GM12872 (cell line): Measurements from ENCODE around the gene AK9.
A peak's percentile ranks its signal among the peaks of the same experiment; 100 is the strongest.

Experiments used
- CTCF ChIP-seq: IDR thresholded peaks from 3 replicates; pipeline ENCODE4 v1.5.1; 2011; ENCODE audit warnings: low read depth, mild to moderate bottlenecking, low read length, moderate library complexity; ENCODE audit not compliant: insufficient read depth

The AK9 gene

GRCh38 chr6:109611502-109611901 lies 79.5 kb downstream of the AK9 start:
- TF ChIP-seq CTCF = no peak

- TF ChIP-seq CTCF = no peak
Measured at GRCh38 chr6:109610590-109610989, 80.4 kb downstream of the AK9 start.

- TF ChIP-seq CTCF = no peak
Measured at GRCh38 chr6:109609737-109610136, 81.3 kb downstream of the AK9 start.

- no peak for TF ChIP-seq CTCF
Measured at GRCh38 chr6:109606359-109606758, 84.6 kb downstream of the AK9 start.

GRCh38 chr6:109595998-109596397 lies 95.0 kb downstream of the AK9 start:
- TF ChIP-seq CTCF = peak; percentile 40; the same call in 1 of the 3 replicates

GRCh38 chr6:109580519-109580918 lies 110.5 kb downstream of the AK9 start:
- TF ChIP-seq CTCF = no peak

GRCh38 chr6:109579361-109579760 lies 111.6 kb downstream of the AK9 start:
- no peak for TF ChIP-seq CTCF

GRCh38 chr6:109561844-109562243 lies 129.2 kb downstream of the AK9 start:
- no peak for TF ChIP-seq CTCF
